Activated naive CD8-positive, alpha-beta T cell treated with anti-CD3 and anti-CD28 coated beads, Interleukin-2, amount 50 U/mL, for 16 hours (primary cell): ENCODE measurements around the gene PTPRG.
"Not testable (repeated sequence)": the region's sequence is repeated elsewhere in the genome, so short reads cannot be mapped to it uniquely, and the experiment has no call there.

Experiments used
- DNase-seq: peaks from one replicate; pipeline ENCODE4 v3.0.0-alpha.2; 2020; ENCODE audit warnings: low read depth, low spot score

The PTPRG gene

GRCh38 chr3:61561374-61562041 is at the start of gene PTPRG:
Gene PTPRG (plus strand): TSS chr3:61561571. CDS start chr3:61562288, 717 bp downstream.
- no peak for DNase-seq

DNA sequence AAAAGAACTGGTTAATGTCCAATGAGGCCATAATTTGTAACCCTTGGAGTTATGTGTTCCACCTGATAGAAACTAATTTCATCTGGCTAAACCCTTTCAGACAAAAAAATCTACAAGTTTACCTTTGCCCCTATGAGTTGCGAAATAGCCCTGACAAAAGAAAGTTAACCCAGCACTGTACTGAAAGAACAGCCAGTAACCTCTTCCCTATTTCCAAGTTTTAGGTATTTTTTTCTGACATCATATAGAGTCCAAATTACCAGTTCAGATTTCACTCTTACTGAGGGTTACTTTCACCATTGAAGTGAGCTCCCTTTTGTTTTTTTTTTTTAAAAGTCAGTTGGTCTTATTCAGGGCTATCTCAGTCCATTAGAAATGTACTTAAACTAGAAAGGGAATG is 42.8 kb upstream of the PTPRG start:
- no peak for DNase-seq

- no peak for DNase-seq
Observed at GRCh38 chr3:61520966-61521628, 40.3 kb upstream of the PTPRG start.

- DNase-seq, result no peak
Observed at GRCh38 chr3:61522060-61522459, 39.3 kb upstream of the PTPRG start.

DNA sequence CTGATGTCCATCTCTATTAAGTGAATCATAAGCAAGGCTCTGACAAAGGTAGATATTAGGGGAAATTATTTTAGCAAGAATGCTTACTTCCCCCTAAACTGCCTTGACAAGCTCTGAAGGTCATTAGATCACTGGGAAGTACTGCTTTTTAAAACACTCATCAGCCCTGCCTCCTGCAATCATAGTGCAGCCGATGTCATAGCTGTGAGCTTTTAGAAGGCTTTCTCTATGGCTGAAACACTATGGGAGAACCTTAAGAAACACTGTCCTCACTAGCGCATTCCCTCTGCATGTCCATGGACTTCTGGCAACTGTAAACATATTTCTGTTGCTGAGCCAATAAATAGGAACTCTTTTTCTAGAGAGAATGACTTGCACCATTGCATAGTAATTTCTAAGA is 38.7 kb upstream of the PTPRG start:
- DNase-seq, result no peak

GRCh38 chr3:61524933-61525332 is 36.4 kb upstream of the PTPRG start:
- no peak for DNase-seq

- no peak for DNase-seq
Observed at GRCh38 chr3:61526308-61526707, 35.1 kb upstream of the PTPRG start.

DNA sequence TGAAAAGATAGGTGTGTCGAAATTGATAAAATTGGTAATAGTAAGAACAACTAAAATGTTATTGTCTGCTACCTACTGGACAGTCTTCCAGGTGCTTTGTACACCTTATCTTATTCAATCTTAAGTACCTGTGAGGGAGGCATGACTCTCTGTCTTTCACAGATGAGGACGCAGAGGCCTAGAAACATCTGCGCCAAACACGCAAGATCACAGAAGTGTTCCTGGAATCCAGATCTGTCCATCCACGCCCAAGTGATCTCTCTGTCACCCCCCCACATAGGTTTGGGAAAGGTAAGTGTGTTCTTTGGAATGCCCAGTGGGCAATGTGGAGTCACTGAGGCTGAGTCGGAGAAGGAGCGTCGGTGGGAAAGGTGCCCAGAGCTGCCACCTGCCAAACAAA is 34.4 kb upstream of the PTPRG start:
- no peak for DNase-seq

DNA sequence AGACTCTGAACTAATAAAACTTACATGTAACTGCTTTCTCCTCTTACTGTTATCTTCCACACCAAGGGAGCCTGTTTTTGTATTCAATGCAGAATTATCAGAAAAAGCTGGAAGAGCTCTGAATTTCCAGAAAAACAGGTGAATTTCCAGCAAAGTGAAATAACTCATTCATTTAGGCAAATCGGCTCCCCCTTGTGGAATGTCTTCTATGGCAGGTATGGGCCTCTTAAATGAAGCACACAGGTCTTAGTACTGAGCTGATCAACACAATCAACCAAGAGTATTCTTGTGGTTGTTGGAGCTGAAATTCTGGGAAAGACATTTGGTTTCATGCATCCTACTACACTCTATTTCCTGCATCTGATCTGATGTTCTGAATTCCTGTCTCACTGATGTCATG is 31.0 kb upstream of the PTPRG start:
- no peak for DNase-seq

- DNase-seq, result no peak
Observed at GRCh38 chr3:61531528-61531927, 29.8 kb upstream of the PTPRG start.

DNA sequence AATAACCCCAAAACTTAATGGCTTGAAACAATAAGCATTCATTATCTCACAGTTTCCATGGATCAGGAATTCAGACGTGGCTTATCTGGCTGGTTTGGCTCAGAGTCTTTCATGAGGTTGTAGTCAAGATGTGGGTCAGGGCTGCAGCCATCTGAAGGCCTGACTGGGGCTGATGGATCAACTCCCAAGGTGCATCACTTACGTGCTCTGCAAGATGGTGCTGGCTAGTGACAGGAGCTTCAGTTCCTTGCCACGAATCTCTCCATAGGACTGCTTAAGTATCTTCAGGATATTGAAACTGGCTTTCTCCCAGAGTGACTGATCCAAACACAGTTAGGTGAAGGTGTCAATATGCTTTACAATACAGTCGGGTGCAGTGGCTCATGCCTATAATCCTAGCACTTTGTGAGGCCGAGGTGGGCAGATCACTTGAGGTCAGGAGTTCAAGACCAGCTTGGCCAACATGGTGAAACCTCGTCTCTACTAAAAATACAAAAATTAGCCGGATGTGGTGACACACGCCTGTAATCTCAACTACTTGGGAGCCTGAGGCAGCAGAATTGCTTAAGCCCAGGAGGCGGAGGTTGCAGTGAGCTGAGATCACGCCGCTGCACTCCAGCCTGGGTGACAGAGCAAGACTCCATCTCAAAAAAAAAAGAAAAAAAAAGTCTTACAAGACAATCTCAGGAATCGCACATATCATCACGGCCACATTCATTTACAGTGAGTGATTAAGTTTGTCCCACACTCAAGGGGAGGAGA is 28.5 kb upstream of the PTPRG start:
- DNase-seq, result no peak

GRCh38 chr3:61535826-61536225 is 25.5 kb upstream of the PTPRG start:
- DNase-seq, result no peak

DNA sequence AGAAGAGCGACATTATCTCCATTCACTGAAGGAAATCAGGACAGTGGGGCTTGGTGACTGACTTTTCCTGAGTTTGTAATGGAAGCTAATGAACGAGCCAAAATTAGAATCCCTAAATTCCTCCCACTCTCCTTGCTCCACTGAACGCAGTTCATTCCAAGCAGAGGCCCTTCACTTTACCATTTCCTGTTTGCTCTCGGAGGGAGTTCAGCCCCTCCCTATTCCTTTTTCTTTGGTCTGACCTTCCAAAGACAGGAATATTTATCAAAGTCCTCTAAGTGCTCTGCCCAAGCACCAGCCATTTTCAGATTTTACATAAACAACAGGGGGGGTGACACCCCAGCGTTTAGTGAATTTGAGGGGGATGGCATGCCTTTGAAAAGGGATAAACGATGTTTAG is 24.0 kb upstream of the PTPRG start:
- no peak for DNase-seq

DNA sequence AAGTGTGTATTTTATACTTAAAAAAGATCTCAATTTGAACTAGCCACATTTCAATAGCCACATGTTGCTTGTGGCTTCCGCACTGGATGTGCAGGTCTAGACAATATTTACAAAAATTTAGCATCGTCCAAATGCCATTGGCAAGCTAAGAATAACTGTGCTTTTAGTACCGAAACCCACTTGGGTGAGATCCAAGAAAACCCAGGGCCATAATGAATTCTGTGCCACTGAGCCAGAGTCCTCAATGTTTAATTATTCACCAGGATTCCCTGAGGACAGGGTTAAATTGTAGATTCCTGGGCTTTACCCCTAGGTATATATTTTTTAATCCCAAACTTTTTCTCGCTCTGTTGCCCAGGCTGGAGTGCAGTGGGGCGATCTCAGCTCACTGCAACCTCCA is 22.9 kb upstream of the PTPRG start:
- DNase-seq, result no peak

GRCh38 chr3:61541694-61542093 is 19.7 kb upstream of the PTPRG start:
- no peak for DNase-seq

- no peak for DNase-seq
Observed at GRCh38 chr3:61545716-61546115, 15.7 kb upstream of the PTPRG start.

DNA sequence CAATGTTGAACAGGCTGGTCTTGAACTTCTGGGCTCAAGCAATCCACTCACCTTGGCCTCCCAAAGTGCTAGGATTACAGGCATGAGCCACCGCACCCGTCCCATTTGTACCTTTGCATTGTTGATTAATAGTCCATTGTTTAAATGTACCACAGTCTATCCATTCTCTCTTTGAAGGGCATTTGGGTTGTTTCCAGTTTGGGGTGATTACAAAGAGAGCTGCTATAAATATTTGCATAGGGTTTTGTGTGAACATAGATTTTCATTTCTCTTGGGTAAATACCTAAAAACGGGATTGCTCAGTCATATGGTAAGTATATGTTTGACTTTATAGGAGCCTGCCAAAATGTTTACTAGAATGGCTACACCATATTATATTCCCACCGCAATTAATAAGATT is 13.7 kb upstream of the PTPRG start:
- DNase-seq, result no peak

DNA sequence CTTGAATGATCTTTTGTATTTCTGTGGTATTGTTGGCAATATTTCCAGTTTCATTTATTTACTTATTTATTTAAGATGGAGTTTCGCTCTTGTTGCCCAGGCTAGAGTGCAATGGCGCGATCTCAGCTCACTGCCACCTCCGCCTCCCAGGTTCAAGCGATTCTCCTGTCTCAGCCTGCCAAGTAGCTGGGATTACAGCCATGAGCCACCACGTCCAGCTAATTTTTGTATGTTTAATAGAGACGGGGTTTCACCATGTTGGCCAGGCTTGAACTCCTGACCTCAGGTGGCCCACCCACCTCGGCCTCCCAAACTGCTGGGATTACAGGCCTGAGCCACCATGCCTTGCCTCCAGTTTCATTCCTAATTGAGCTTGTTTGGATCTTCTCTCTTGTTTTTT is 8.7 kb upstream of the PTPRG start:
- DNase-seq, result not testable (repeated sequence)

DNA sequence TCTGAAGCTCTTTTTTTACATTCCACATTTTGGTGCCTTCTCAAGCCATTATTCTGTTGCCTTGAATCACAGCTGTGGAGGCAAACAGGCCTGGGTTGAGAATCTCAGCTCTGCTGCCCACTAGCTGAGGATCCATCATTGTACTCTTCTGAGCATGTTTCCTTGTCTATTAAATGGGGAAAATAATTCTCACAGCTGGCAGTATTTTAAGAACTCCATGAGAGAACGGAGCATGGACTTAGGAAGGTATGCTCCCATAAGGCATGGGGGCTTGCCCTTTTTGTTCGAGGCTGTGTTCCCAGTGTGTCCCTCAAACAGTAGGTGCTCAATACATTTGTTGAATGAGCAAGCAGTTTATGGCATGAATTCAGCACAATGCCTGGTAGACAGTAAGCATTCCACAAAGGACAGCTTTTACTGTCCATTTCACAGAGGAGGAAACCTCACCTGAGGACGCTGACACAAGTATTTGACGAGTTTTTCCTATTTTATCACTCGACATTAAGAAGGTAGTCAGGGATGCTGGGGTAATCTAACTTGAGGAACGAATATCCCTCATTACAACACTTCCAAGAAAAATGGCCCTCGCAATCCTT is 2.1 kb upstream of the PTPRG start:
- DNase-seq, result no peak

DNA sequence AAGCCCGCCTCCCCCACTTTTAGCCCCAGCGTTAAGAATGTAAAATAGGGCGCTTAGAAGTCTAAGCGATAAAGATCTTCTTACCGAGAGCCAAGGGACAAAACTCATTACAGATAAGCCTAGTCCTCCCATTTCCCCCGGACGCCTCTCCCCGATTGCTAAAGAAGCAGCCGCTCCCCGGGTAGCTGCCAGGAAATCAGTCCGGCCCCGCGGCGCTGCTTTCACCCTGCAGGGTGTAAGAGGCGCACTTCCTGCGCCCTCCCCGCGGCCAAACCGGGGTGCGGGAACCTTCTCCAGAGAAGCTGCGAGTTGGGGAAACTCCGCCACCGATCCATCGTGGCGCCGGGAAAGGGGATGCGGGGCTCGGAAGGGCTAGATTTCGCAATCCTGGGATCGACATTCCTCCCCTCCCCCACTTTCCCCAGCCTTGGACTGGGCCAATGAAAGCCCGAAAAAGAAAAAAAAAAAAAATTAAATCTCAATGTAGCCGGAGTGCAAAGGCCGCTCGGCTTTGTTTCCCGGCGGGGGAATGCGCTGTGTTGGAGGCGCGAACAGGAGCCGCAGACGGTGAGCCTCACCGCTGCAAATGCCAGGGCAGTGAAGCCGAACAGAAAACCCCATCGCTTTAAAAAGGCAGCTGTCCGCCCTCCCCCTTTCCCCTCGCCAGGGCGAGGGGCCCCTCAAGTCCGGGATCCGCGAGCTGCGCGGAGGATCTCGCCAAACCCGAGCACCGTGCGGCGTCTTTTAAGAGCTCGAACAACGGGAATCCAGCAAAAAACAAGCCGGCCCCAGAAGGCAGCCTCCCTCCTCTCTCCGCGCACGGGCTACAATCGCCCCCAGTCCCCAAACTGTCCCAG is 626 bp upstream of the PTPRG start:
- no peak for DNase-seq

DNA sequence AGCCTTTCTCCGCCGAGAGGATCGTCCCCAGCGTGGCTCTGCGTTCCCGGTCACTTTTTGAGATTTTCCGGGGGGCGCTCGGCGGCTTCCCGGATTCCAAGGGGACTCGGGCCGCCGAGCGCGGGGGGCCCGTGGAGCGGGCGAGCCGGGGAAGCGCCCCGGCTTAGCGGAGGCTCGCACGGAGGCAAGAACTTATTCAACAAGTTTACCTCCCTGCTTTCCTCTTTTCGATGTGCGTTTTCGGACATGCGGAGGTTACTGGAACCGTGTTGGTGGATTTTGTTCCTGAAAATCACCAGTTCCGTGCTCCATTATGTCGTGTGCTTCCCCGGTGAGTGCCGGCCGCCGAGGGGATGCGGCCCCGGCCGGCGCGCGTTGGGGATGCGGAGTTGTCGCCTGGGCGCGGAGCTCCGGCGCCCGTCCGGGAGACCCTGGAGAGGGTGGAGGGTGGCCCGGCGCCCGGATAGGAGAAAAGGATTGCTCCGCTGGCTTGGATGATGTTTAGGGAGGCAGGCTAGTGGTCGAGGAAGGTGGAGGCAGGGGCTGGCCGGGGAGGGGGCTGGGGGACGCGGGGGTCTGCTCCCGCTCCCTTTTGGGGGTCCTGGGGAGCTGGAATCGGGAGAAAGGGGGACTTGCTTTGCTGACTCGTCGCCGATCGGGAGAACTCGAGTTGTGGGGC is 810 bp downstream of the PTPRG start:
- no peak for DNase-seq
